ENCODE results near the gene LRRC56. TPM values are rescaled to one million over a fixed set of nuclear protein-coding genes. Genes with fewer than 3 reads are reported as not detected.

The LRRC56 gene
- total and polyA plus RNA-seq, 9 of the 15 experiments (the other 6 are each of a cell fraction or from before 2014, with no cell fraction given), result 0.03 to 4.5 (median 1.0) TPM; not detected in 1

DNA sequence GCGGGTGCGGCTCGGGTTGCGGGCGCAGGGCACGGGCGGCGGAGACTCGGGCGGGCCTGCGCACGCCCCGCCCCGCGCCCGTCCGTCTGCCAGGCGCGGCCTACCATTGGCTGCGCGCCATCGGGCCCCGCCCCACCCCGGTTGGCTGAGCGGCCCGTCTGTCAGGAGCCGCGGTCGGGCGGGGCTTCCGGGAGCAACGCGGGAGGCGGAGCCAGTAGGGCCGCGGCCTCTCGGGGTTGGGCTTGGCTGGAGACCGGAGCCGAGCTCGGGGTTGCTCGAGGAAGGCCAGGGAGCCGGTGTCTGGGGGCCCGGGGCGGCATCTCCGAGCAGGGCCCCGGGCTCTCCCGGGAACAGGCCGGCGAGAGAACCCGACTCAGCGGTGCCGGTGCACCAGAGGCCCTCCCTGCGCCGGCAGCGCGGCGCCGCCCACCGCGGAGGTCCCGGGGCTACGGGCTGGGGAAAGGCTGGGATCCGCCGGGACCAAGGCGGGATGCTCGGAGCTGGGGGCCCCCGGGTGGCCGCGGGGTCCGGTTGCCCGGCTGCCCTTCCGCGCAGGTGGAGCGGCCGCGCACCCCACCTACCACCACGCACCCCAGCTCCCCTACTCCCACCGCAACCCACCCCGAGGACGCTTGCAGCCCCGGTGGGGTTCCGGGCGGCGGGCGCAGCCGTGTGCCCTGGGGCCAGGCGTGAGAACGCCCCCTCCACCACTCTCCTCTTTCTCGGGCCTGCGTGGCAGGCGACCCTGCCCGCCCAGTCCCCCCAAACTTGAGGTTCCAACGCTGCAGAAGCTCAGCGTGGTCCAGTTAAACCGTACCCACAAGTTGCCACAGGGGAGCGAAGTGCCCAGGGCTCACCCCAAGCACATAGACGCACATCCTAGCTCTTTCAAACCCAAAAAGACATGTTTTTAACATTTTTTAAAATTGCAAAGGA lies 1.5 kb upstream of the LRRC56 start, which contains the start of gene HRAS (continued):
- TF ChIP-seq, protein P1, sequence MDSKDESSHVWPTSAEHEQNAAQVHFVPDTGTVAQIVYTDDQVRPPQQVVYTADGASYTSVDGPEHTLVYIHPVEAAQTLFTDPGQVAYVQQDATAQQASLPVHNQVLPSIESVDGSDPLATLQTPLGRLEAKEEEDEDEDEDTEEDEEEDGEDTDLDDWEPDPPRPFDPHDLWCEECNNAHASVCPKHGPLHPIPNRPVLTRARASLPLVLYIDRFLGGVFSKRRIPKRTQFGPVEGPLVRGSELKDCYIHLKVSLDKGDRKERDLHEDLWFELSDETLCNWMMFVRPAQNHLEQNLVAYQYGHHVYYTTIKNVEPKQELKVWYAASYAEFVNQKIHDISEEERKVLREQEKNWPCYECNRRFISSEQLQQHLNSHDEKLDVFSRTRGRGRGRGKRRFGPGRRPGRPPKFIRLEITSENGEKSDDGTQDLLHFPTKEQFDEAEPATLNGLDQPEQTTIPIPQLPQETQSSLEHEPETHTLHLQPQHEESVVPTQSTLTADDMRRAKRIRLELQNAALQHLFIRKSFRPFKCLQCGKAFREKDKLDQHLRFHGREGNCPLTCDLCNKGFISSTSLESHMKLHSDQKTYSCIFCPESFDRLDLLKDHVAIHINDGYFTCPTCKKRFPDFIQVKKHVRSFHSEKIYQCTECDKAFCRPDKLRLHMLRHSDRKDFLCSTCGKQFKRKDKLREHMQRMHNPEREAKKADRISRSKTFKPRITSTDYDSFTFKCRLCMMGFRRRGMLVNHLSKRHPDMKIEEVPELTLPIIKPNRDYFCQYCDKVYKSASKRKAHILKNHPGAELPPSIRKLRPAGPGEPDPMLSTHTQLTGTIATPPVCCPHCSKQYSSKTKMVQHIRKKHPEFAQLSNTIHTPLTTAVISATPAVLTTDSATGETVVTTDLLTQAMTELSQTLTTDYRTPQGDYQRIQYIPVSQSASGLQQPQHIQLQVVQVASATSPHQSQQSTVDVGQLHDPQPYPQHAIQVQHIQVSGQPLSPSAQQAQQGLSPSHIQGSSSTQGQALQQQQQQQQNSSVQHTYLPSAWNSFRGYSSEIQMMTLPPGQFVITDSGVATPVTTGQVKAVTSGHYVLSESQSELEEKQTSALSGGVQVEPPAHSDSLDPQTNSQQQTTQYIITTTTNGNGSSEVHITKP (IDR thresholded peaks at IDR 0.05; ENCODE audit: partially characterized antibody), result peak; percentile 43
- TF ChIP-seq POLR2AphosphoS5 (IDR thresholded peaks at IDR 0.05; ENCODE audit: control insufficient read depth, insufficient read depth, low read depth, low read length) (peak; percentile 63), ZSCAN32 (CRISPR knock-in tag; IDR thresholded peaks at IDR 0.05) (no peak), THRAP3 (IDR thresholded peaks at IDR 0.05; ENCODE audit: borderline replicate concordance) (no peak)
